ENCODE data around the gene MRPL22.

DNA sequence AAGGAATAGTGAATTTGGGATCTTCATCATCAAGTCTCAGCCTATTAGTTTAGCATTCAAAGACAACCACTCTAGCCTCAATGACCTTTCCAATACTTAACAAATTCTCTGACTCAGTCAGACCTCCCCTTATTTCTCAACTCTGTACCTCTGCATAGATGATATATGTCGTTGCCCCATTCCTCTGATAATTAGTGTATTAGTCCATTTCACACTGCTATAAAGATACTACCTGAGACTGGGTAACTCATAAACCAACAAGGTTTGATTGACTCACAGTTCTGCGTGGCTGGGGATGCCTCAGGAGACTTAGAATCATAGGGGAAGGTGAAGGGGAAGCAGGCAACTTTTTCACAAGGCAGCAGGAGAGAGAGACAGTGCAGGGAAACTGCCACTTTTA is 8.9 kb downstream of the MRPL22 start:
- TF ChIP-seq, protein P1, sequence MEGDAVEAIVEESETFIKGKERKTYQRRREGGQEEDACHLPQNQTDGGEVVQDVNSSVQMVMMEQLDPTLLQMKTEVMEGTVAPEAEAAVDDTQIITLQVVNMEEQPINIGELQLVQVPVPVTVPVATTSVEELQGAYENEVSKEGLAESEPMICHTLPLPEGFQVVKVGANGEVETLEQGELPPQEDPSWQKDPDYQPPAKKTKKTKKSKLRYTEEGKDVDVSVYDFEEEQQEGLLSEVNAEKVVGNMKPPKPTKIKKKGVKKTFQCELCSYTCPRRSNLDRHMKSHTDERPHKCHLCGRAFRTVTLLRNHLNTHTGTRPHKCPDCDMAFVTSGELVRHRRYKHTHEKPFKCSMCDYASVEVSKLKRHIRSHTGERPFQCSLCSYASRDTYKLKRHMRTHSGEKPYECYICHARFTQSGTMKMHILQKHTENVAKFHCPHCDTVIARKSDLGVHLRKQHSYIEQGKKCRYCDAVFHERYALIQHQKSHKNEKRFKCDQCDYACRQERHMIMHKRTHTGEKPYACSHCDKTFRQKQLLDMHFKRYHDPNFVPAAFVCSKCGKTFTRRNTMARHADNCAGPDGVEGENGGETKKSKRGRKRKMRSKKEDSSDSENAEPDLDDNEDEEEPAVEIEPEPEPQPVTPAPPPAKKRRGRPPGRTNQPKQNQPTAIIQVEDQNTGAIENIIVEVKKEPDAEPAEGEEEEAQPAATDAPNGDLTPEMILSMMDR (IDR thresholded peaks at IDR 0.05), result no peak
- TF ChIP-seq EZH2 (IDR thresholded peaks at IDR 0.05), result no peak

Measured in neural progenitor cell (in vitro differentiated cells).